PFSK-1 (cell line): ENCODE data around the gene ZMAT3.

Experiments used
- FOXP2 ChIP-seq: optimal IDR thresholded peaks from 2 replicates; pipeline ENCODE3; 2011; ENCODE audit warnings: borderline replicate concordance, control low read depth, inconsistent platforms; ENCODE audit not compliant: insufficient read depth; ENCODE audit errors: extremely low read length, extremely low read depth
- POLR2AphosphoS5 ChIP-seq: IDR thresholded peaks from 2 replicates; pipeline ENCODE4 v1.6.1; 2012; ENCODE audit warnings: low read depth, mild to moderate bottlenecking, control low read depth, low read length, moderate library complexity
- REST ChIP-seq, 2 experiments: IDR thresholded peaks; 2 replicates each; pipeline versions ENCODE4 v1.6.1 to v1.8.0; 2011 to 2012; ENCODE audit warnings: low read depth in 2 of 2, low read length in 2 of 2, control low read depth in 1 of 2, inconsistent platforms in 1 of 2, mild to moderate bottlenecking in 1 of 2, moderate library complexity in 1 of 2; ENCODE audit not compliant: insufficient read depth in 1 of 2
- SIN3A ChIP-seq: IDR thresholded peaks from 2 replicates; pipeline ENCODE4 v1.6.1; 2012; ENCODE audit warnings: mild to moderate bottlenecking, low read length, moderate library complexity, borderline replicate concordance; ENCODE audit not compliant: insufficient read depth
- TAF1 ChIP-seq: IDR thresholded peaks from 2 replicates; pipeline ENCODE4 v1.6.1; 2012; ENCODE audit warnings: low read length, control low read depth, borderline replicate concordance; ENCODE audit not compliant: insufficient read depth

The ZMAT3 gene

DNA sequence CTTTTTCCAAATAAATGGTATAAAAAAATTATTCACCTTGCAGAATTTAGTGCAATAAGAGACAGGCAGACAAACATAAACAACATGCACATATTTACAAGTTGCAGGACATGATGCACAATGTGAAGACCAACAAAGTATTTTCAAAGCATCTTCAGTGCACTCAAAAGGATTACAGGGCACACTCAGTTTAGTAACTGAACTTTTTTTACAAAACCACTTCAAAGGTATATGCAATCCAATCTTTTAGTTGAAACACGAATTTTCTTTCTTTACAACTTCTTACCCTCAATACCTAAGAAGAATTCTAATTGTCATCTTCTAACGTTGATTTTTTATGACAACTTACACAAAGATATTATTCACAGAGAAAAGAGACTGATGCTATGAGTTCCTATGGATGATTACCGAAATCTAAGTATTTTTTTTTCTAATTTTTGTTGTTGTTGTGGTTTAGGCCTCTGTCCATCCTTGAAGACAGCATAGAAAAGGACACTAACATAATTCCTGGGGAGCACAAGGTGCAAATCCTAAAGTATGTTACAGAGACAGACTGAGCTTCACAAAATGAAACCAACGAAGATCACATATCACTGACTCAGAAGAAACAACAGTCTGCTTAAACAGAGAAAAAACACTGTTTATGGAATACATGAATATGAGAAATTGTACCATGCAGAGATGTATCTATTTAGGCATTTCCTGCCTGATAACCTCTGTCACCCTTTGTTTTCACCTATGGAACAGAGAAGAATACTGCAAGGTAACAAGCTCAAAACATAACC, 50.3 kb downstream of the ZMAT3 start:
- TF ChIP-seq REST (IDR thresholded peaks at IDR 0.05; ENCODE audit: insufficient read depth in 1 of 2, low read depth in 2 of 2, low read length in 2 of 2) (no peak), SIN3A (no peak), TAF1 (no peak), POLR2AphosphoS5 (no peak), FOXP2 (no peak)

- TF ChIP-seq FOXP2 = no peak
- TF ChIP-seq TAF1 = no peak
- no peak for TF ChIP-seq REST (IDR thresholded peaks at IDR 0.05; ENCODE audit: insufficient read depth in 1 of 2, low read depth in 2 of 2, low read length in 2 of 2)
- no peak for TF ChIP-seq POLR2AphosphoS5
- TF ChIP-seq SIN3A = no peak
Observed at GRCh38 chr3:179020112-179020511, 51.5 kb downstream of the ZMAT3 start.

- TF ChIP-seq SIN3A = no peak
- TF ChIP-seq FOXP2 = no peak
- no peak for TF ChIP-seq REST (IDR thresholded peaks at IDR 0.05; ENCODE audit: insufficient read depth in 1 of 2, low read depth in 2 of 2, low read length in 2 of 2)
- no peak for TF ChIP-seq TAF1
- no peak for TF ChIP-seq POLR2AphosphoS5
Observed at GRCh38 chr3:179018808-179019207, 52.8 kb downstream of the ZMAT3 start.

- no peak for TF ChIP-seq FOXP2
- TF ChIP-seq POLR2AphosphoS5 = no peak
- TF ChIP-seq REST (IDR thresholded peaks at IDR 0.05; ENCODE audit: insufficient read depth in 1 of 2, low read depth in 2 of 2, low read length in 2 of 2) = no peak
- no peak for TF ChIP-seq TAF1
- TF ChIP-seq SIN3A = no peak
Observed at GRCh38 chr3:179016979-179017670, 54.5 kb downstream of the ZMAT3 start.
